Measurements from ENCODE around the gene SNCA. TPM values are rescaled to one million over a fixed set of nuclear protein-coding genes. Genes with fewer than 3 reads are reported as not detected.

Gene SNCA
- total and polyA plus RNA-seq, 2 of the 8 experiments (the other 6 are each of a cell fraction or from before 2014, with no cell fraction given) = 8.5 to 16.8 TPM

DNA sequence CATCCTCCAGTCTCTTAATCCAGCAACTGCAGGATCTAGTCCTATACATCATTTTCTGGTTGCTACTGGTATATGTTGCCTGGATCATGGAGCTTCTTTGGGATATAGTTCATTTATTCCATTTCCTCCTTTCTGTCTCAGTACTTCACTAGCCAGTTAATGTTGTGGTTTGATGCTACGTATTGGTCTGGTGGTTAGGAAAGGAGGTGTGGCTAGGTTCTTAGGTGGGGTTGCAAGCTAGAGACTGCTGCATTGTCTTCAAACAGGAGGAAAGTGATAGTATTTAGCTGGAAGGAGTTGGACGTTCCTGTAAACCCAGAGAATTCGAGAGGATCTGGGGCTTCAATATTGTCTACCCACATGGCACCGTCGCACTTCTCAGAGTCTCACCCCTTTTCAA is 129.5 kb downstream of the SNCA start (continued):
- TF ChIP-seq KDM4A (IDR thresholded peaks at IDR 0.05; ENCODE audit: low read depth, low read length, severe bottlenecking) = no peak
- TF ChIP-seq CBX8 (IDR thresholded peaks at IDR 0.05; ENCODE audit: borderline replicate concordance, low read depth, low read length) = no peak
- no peak for TF ChIP-seq BACH1 (IDR thresholded peaks at IDR 0.05; ENCODE audit: low read length)
- TF ChIP-seq, protein P1, sequence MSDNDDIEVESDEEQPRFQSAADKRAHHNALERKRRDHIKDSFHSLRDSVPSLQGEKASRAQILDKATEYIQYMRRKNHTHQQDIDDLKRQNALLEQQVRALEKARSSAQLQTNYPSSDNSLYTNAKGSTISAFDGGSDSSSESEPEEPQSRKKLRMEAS (IDR thresholded peaks at IDR 0.05) = no peak
- no peak for TF ChIP-seq CREB1 (IDR thresholded peaks at IDR 0.05)
- TF ChIP-seq POU5F1 (IDR thresholded peaks at IDR 0.05; ENCODE audit: low read depth, low read length) = no peak
